NCI-H1417 treated with DMSO at 0.1 percent for 48 hours (cell line): ENCODE results near the gene CLDN18.

Experiments
- DNase-seq: peaks from one replicate; lab custom pipeline; 2025; lab: John Stamatoyannopoulos, UW

Gene CLDN18

DNA sequence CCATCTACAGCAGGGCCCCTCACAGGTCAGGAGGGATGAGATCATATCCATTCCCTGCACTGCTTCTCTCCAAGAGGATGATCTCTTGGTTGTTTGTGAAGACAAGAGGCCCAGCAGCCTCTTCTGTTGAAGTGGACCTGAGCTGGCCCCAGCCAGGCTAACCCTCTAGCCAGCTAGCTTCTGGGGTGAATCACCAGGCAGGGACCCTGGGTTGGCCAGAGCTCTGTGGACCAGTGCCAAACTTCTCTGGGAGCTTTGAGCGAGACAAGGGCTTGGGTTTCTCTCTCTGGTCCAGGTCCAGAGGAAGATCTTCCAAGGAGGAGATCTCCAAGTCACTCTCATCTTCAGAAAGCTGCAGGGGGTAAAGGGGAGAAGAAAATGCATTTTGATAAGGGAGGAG lies 52.7 kb downstream of the CLDN18 start:
- DNase-seq = no peak

DNA sequence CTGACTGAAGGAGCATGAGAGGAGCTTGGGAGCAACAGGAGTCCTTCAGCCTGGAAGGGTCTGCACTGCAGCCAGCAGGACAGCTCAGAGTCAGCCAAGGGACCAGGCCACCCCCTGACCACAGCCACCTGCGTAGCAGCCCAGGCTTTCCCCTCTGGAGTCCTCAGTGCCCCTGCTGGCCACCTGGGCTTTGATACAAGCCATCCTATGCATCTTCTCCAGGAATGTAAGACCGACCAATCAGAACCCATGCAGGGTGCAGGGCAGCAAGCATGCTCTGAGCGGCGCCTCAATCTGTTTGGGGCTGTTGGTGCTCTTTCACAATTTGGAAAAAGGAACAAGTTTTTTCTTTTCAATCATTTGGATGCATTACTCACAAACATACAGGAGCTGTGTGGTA lies 53.5 kb downstream of the CLDN18 start:
- no peak for DNase-seq

DNA sequence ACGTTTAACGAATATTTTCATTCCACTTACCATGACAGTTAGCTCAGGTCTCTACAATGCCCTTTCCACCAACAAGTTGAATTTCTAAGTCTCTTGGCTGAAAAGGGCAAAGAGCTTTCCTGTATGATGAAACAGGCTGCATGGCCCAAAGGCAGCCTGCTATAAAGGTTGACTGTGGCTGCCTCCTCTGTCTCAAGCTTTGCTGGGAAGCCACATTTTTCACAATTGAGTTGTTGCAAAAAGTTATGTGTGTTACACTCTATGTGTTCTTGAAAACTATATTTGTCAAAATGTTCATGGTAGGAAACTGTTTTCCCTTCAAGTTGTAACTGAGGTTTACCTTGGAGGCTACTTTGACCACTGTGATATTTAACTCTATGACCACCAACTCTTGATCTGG lies 56.0 kb downstream of the CLDN18 start:
- no peak for DNase-seq

DNA sequence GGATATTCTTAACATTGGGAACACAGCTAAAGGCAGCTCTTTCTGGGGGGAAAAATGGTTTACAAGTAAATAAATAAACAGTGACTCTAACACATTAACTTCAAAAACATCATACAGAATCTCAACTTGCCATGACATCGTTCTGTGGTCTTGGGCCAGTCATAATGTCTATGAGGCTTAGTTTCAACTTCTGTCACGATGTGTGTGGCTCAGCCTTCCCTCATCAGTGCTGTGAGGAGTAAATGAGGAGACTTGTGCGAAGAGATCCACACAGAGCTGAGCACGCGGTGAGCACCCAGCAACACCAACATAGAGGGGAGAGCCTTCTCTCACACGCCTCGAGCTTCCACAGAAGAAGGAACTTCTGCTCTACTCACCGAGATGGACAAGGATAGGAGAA lies 56.4 kb downstream of the CLDN18 start:
- no peak for DNase-seq

DNA sequence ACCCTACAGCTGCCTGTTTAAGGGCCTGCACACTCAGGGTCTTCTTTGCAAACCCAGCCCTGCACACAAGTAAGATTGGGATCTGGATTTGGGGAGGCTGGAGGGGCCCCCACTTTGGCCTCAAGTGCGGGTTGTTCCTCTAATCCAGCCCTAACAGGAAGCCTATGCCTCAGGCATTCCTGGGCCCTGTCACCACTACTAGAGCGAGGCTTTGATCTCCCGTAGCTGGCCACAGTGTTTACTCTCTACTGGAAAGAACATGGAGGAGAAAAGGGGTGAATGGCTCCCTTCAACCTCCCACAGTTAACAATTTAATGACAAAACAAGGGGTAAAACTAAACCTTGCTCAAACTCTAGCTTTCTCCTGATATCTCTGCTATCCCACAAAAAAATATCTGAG lies 57.0 kb downstream of the CLDN18 start:
- DNase-seq = no peak

DNA sequence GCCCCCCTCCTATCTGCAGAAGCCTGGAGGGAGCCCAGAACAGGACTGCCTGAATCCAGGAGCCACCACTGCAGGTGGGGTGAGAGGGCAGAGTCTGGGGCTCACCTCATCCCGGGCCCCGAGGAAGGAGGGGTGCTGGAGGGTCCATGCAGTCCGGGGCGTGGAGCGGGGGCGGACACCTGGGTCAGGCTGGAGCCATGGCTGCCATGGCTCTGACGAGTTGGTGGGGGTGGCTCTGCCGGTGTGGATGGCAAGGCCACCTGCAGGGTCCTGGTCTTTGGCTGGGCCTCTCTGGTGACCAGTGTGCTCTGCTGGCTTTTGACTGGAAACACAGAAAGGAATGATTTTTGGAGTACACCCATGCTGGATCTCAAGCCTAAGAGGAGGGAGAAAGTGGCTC lies 58.1 kb downstream of the CLDN18 start:
- no peak for DNase-seq

DNA sequence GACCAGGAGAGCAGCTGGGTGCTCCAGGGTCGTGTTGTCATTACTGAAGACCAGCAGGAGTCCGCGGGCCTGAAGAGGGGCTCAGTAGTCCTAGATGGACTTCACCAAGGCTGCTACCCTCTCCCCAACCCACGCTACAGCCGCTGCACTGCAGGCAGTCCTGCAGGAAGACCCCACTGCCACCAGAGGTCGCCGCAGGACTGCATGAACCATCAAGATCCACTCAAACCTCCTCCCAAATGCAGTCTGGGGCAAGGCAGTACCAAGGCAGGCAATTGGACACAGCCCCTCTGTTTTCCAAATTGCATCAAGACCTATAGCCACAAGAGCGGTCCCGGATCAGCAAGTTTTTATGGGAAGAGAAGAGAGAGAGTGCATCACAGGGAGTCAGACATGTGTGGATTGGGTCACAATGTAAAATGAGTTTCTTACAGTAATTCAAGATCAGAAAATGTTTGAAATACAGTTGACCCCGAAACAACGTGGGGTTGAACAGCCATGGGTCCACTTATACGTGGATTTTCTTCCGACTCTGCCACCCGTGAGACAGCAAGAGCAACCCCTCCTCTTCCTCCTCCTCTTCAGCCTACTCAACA lies 58.7 kb downstream of the CLDN18 start:
- DNase-seq = no peak

DNA sequence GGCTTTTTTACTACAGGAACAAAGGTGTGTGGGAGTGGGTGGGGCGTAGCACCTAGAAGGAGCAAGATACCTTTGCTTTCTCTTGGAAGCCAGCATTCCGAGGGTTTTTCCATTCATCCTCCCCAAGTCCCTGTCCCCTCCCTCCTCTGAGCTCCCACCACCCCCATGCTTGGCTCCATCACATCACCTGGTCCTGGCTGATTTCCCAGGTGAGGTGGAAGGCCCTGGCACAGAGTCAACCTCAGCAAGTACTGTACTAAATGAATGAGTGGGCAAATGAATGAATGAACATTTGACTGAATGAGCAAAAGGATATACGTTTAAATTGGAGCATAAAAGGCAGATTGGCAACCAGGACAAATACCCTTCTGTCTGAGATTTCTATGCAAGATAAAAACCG lies 60.0 kb downstream of the CLDN18 start:
- DNase-seq = no peak

DNA sequence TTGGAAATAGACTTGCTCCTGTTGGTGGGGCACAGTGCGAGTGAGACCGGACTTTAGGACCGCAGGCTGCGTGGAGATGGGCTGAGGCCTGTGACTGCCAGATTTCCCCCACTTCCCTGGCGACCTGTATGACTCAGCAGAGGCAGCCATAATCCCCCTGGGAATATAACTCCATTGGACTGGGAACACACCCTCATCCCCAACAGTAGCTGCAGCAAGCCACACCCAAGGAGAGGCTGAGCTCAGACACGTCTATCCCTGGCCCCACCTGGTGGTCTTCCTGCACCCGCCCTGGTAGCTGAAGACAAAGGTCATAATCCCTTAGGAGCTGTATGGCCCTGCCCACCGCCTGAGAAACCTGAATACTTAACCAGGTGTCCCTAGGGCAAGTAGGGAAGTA lies 62.8 kb downstream of the CLDN18 start:
- no peak for DNase-seq

DNA sequence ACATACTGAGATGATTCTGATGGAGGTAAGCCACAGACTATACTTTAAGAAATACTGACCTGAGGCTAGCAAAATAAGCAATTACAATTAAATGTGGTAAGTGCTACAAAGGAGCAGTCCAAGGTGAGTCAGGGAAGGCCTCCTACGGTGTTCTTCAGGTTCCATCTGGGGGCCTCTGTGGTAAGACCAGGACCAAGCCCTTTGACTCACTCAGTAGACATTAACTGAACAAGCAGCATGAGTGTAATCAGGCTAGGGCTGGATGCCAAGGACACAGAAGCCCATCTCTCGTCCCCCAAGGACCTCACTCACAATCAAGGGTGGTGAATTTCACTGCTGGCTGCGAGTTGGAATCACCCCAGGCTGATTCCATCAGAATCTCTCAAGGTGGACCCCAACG lies 68.1 kb downstream of the CLDN18 start:
- no peak for DNase-seq

DNA sequence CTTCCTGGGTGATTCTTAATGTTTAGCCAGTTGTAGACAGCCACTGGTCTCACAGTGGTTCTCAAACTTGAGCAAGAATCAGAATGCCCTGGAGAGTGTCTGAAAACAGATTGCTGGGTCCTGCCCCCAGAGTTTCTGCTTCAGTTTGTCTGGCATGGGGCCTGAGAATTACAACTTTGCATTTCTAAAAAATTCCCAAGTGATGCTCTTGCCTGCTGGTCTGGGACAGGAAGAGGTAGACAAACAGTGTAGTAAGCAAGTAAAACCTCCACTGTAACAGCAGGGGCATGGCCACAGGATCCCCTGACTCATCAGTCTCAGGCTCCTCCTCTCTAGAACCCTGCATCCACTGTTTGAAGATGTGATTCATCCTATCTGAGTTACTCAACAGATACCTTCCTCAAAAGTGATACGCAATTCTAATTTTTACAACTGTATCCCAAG lies 69.0 kb downstream of the CLDN18 start:
- no peak for DNase-seq

DNA sequence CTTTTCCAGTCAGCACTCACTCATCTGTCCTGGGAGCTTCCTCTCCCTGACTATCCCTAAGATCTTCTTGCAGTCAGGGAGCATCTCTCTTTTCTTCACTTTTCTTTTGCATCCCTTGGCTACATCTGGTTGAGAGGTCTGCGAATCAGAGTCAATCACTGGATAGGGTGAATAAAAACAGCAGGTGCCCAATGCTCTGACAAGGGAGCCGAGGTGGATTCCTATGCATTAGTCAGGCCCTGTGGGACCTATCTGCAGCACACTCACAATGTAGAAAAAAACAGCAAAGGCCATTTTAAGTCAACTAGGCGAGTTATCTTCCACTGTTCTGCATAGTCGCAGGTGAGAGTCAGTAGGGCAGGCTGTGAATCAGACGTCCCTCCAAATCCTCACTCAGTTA lies 69.9 kb downstream of the CLDN18 start:
- DNase-seq = no peak

DNA sequence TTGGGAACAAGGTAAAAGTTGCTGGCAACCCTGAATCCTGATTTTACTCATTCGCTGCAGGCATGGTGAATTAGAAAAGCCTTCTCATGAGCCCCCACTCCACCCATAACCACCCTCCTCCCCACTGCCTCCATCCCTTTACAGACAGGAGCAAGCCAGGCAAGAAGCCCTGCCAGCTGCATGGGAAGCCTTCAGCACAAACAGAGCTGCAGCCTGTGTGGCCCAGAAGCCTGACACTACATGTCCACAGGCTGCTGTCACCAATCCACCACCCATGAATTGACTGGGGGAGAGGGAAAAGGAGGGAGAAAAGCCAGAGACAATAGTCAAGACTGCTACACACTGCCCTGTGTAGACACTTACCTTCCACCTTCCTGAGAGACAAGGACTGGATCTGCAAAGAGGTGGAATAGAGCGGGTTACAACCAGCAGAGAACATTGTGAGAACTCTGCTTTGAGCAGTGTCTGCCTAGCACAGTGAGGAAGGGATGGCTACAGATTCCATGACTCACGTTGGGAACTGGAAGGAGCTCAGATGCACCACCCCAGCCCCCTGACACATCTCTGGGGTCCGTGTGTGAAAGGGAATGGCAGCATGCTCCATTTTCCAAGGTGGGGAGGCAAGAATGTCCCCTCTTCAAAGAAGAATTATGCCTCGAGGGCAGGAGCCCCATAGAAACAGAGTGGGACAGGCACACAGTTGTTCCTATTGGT lies 71.6 kb downstream of the CLDN18 start:
- DNase-seq = no peak

DNA sequence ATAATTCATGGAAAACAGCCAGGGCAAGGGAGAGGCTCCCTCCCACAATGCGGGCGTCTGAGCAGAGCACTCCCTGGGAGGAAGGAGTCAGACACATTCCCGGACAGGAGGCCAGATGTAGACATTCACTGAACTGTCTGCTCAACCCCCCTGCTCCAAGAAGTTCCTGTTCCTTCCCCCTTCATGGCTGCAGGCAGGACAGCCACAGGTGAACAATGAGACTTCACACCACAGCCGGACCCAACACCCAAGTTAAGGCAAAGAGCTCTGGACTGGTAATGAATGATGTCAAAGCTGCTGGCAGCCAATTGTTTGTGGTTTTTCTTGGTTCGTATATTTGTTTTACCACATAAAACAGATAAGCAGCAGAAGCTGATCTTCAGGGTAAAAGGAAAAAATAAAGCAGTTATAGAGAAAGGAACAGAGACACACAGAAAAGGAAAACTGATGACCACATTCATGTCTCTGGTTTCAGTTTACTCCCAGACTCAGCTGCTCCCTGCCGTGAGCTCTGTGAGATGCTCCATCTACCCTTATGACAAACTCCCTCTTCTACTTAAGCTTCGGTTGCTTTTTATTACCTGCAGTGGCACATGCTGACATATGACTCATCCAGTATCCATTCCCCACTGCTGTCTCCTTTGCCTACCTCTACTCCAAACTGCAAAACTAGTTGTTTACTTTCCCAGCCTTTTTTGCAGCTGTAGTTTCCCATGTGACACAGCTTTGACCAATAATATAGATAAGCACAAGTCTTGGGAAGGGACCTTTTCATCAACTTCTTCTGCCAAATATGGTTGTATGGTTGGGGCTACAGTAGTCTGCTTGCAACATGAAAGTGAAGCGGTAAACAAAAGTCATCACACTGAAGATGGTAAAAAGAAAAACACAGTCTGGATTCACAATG lies 72.4 kb downstream of the CLDN18 start:
- DNase-seq = no peak

DNA sequence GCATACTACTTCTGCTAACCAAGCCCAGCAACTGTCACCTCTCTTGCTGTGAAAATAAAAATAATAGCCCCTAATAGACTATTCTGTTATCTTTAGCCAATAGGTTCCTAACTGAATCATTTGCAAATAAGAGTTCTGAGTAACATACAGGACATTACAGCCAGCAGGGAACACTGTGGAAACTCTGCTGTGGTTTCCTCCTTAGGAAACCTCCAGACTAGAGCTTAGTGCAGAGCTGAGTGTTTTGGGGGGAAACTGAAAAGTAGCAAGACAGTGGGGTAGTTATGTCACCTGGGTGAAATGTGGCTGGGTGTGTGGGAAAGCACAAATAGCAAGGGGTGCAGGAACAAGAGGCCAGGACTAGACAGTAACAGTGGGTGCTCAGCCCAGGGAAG lies 73.0 kb downstream of the CLDN18 start:
- DNase-seq = no peak
